KMS-11 (cell line): ENCODE measurements around the gene RNGTT.

ENCODE experiments used
- H2AFZ ChIP-seq: fragments of 200-600 bp; sonication (generic); 2 replicates; pipeline ENCODE4 v1.6.1; 2016; ENCODE audit warnings: antibody characterized with exemption, mixed run types, low read depth
- H3K27ac ChIP-seq: fragments of 200-600 bp; sonication (generic); 2 replicates; pipeline ENCODE4 v1.6.1; 2016; ENCODE audit warnings: mild to moderate bottlenecking, mixed run types
- H3K27me3 ChIP-seq: fragments of 200-600 bp; sonication (generic); 2 replicates; pipeline ENCODE4 v1.6.1; 2017; ENCODE audit warnings: mild to moderate bottlenecking, low read depth, mixed run types, moderate library complexity; ENCODE audit not compliant: insufficient read depth
- H3K36me3 ChIP-seq: fragments of 200-600 bp; sonication (generic); 2 replicates; pipeline ENCODE4 v1.6.1; 2017; ENCODE audit warnings: mild to moderate bottlenecking, mixed run types; ENCODE audit not compliant: insufficient read depth
- H3K4me1 ChIP-seq: fragments of 200-600 bp; sonication (generic); 2 replicates; pipeline ENCODE4 v1.6.1; 2016; ENCODE audit warnings: mild to moderate bottlenecking, low read depth, mixed run types; ENCODE audit not compliant: poor library complexity, severe bottlenecking
- H3K4me2 ChIP-seq: fragments of 200-600 bp; sonication (generic); 2 replicates; pipeline ENCODE4 v1.7.0; 2016; ENCODE audit warnings: mild to moderate bottlenecking, mixed run types
- H3K4me3 ChIP-seq: fragments of 200-600 bp; sonication (generic); IDR thresholded peaks from 2 replicates; pipeline ENCODE4 v1.6.1; 2017; ENCODE audit warnings: low read depth, low read length, mixed read lengths; ENCODE audit not compliant: insufficient read depth
- H3K79me2 ChIP-seq: fragments of 200-600 bp; sonication (generic); 2 replicates; pipeline ENCODE4 v1.6.1; 2016; ENCODE audit warnings: low read depth, mixed run types; ENCODE audit not compliant: insufficient read depth
- H3K9ac ChIP-seq: fragments of 200-600 bp; sonication (generic); 2 replicates; pipeline ENCODE4 v1.6.1; 2016; ENCODE audit warnings: mild to moderate bottlenecking, mixed run types
- H4K20me1 ChIP-seq: fragments of 200-600 bp; sonication (generic); 2 replicates; pipeline ENCODE4 v1.6.1; 2016; ENCODE audit warnings: mild to moderate bottlenecking, mixed run types; ENCODE audit not compliant: insufficient read depth
- TF ChIP-seq, protein P1 (sequence below): fragments of 200-600 bp; sonication (generic); conservative IDR thresholded peaks from 2 replicates; pipeline ENCODE4 v1.6.1; 2017; ENCODE audit warnings: low read depth, mild to moderate bottlenecking, antibody characterized with exemption, low read length, moderate library complexity, mixed read lengths

The RNGTT gene

DNA sequence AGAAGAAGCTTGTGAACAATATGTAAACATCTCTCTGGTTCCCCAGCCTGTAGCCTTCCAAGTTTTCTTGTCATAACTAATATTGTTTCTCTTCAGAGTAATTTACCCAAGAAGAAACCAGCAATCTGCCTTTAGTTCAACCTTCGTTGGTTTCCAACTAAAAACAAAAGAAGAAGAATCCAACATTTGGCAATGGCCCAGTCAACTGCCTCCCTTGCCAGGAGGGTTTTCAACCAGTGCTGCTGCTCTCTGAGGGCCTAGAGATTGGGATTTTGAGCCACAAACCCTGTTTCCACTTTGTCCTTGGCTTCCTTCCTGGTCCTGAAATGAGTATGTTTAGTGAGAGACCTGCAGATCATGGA, 401.5 kb downstream of the RNGTT start:
- H4K20me1 ChIP-seq: no peaks in the 10 kb centered on the region
- H3K27ac ChIP-seq: no peak overlapping the region
- no peak overlapping the region for H3K4me3 ChIP-seq
- no peaks in the 10 kb centered on the region for H3K27me3 ChIP-seq
- TF ChIP-seq, protein P1, sequence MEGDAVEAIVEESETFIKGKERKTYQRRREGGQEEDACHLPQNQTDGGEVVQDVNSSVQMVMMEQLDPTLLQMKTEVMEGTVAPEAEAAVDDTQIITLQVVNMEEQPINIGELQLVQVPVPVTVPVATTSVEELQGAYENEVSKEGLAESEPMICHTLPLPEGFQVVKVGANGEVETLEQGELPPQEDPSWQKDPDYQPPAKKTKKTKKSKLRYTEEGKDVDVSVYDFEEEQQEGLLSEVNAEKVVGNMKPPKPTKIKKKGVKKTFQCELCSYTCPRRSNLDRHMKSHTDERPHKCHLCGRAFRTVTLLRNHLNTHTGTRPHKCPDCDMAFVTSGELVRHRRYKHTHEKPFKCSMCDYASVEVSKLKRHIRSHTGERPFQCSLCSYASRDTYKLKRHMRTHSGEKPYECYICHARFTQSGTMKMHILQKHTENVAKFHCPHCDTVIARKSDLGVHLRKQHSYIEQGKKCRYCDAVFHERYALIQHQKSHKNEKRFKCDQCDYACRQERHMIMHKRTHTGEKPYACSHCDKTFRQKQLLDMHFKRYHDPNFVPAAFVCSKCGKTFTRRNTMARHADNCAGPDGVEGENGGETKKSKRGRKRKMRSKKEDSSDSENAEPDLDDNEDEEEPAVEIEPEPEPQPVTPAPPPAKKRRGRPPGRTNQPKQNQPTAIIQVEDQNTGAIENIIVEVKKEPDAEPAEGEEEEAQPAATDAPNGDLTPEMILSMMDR: no peak
- no peaks in the 10 kb centered on the region for H3K36me3 ChIP-seq
- H3K9ac ChIP-seq: no peak overlapping the region
- no peak overlapping the region for H2AFZ ChIP-seq
- H3K4me1 ChIP-seq: no peaks in the 10 kb centered on the region
- H3K4me2 ChIP-seq: no peak overlapping the region
- H3K79me2 ChIP-seq: no peaks in the 10 kb centered on the region

DNA sequence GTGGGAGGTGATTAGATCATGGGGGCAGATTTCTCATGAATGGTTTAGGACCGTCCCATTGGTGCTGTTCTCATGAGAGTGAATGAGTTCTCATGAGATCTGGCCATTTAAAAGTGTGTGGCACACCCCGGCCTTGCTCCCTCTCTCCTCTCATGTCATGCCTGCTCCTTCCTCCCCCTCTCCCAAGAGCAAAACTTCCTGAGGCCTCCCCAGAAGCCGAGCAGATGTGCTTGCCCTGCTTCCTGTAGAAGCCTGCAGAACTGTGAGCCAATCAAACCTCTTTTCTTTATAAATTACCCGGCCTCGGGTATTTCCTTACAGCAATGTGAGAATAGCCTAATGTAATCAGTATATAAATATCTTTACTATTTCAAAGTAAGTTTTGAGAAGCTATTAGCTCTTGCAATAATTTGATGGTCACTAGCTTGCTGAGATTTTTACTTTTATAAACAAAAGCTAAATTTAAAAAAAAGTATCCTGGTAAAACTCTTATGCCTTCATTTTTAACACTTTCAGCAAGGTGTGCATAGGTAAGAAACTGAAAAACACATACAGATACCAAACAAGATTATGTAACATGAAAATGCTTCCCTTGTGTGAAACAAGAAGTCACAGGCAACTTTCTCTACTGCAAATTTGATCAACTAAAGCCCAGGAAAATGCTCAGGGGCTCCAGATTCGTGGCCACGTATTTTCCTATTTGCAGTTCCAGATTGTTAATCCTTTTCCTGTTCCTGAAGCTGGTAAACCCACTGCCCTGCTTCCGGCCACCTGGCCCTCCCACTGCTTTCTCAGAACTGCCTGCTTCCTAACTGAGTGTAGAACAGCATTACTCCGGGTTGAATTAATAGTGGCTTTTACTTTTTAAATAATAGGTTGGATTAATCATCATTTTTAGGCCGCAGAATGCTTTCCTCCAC, 402.1 kb downstream of the RNGTT start:
- Histone ChIP-seq H3K79me2 (no peaks in the 10 kb centered on the region), H3K4me2 (no peak overlapping the region), H3K9ac (no peak overlapping the region), H3K36me3 (no peaks in the 10 kb centered on the region), H3K4me3 (no peak overlapping the region), H3K27ac (no peak overlapping the region), H3K4me1 (no peaks in the 10 kb centered on the region), H3K27me3 (no peaks in the 10 kb centered on the region), H4K20me1 (no peaks in the 10 kb centered on the region), H2AFZ (no peak overlapping the region)
- TF ChIP-seq, protein P1: no peak
